ENCODE results near the gene PRRX2. TPM values are rescaled to one million over a fixed set of nuclear protein-coding genes. Genes with fewer than 3 reads are reported as not detected.

PRRX2 gene
- total and polyA plus RNA-seq, 9 donors: 0.20 to 4.0 (median 0.77) TPM

GRCh38 chr9:129735546-129735945 is 70.1 kb downstream of the PRRX2 start:
- Histone ChIP-seq H3K4me1 (ENCODE audit: insufficient read depth) (no peaks in the 10 kb centered on the region), H3K36me3 (no peaks in the 10 kb centered on the region), H3K27me3 (no peaks in the 10 kb centered on the region), H3K27ac (no peak overlapping the region), H3K4me3 (no peak overlapping the region), H3K9me3 (no peaks in the 10 kb centered on the region)
- TF ChIP-seq POLR2A (IDR thresholded peaks at IDR 0.05) (no peak), CTCF (IDR thresholded peaks at IDR 0.05) (no peak), EP300 (IDR thresholded peaks at IDR 0.05) (no peak)
- WGBS, 3 donors: 25 to 40% (median 34%) methylated on average over 6 of the region's 6 CpGs
- DNase-seq: no peak
- intact Hi-C loops (cut with DNase I): loop anchor here in 3 of 4 donors (5.0 kb wide), 2 partner anchors 47 to 88 kb away; no protein-coding TSS in a partner anchor

- no peak overlapping the region for H3K27ac ChIP-seq
- no peak overlapping the region for H3K4me3 ChIP-seq
- H3K36me3 ChIP-seq: no peaks in the 10 kb centered on the region
- H3K9me3 ChIP-seq: no peaks in the 10 kb centered on the region
- WGBS, 3 donors: 40 to 43% (median 41%) methylated on average over 20 of the region's 20 CpGs
- no peak for DNase-seq
- TF ChIP-seq POLR2A (IDR thresholded peaks at IDR 0.05): no peak
- no peak for TF ChIP-seq CTCF (IDR thresholded peaks at IDR 0.05)
- TF ChIP-seq EP300 (IDR thresholded peaks at IDR 0.05): no peak
- H3K4me1 ChIP-seq (ENCODE audit: insufficient read depth): no peaks in the 10 kb centered on the region
- intact Hi-C loops (cut with DNase I): loop anchor here in 3 of 4 donors (5.0 kb wide), 2 partner anchors 46 to 89 kb away; no protein-coding TSS in a partner anchor
- H3K27me3 ChIP-seq: no peaks in the 10 kb centered on the region
Observed at GRCh38 chr9:129736334-129736733, 70.9 kb downstream of the PRRX2 start.

GRCh38 chr9:129737479-129738274 is 72.2 kb downstream of the PRRX2 start:
- DNase-seq: peak; percentile 78 to 87 (median 87)
- H3K4me3 ChIP-seq: peak overlapping the region; percentile 63
- peak overlapping the region in 1 of 2 donors; percentile 44 for H3K27ac ChIP-seq
- TF ChIP-seq CTCF (IDR thresholded peaks at IDR 0.05) (peak; percentile 97 to 98 (median 97)), POLR2A (IDR thresholded peaks at IDR 0.05) (no peak)
- H3K4me1 ChIP-seq (ENCODE audit: insufficient read depth): no peaks in the 10 kb centered on the region
- no peaks in the 10 kb centered on the region for H3K36me3 ChIP-seq
- 6 to 12% (median 8%) methylated on average over 36 to 48 of the region's 48 CpGs for WGBS, 3 donors
- intact Hi-C loops (cut with DNase I): loop anchor here in 3 of 4 donors (1.0 to 5.0 kb wide), 3 partner anchors 45 to 90 kb away; no protein-coding TSS in a partner anchor
- H3K9me3 ChIP-seq: no peaks in the 10 kb centered on the region
- H3K27me3 ChIP-seq: no peaks in the 10 kb centered on the region

GRCh38 chr9:129739432-129739831 is 74.0 kb downstream of the PRRX2 start:
- no peak for TF ChIP-seq EP300 (IDR thresholded peaks at IDR 0.05)
- no peak for TF ChIP-seq CTCF (IDR thresholded peaks at IDR 0.05)
- intact Hi-C loops (cut with DNase I): loop anchor here in 3 of 4 donors (5.0 kb wide), 2 partner anchors 43 to 92 kb away; no protein-coding TSS in a partner anchor
- 92 to 95% (median 93%) methylated on average over 16 of the region's 16 CpGs for WGBS, 3 donors
- no peaks in the 10 kb centered on the region for H3K9me3 ChIP-seq
- H3K4me1 ChIP-seq (ENCODE audit: insufficient read depth): no peaks in the 10 kb centered on the region
- H3K27me3 ChIP-seq: no peaks in the 10 kb centered on the region
- no peak overlapping the region for H3K4me3 ChIP-seq
- DNase-seq: no peak
- no peak overlapping the region for H3K27ac ChIP-seq
- no peaks in the 10 kb centered on the region for H3K36me3 ChIP-seq
